GM12872 (cell line): ENCODE measurements around the gene CSGALNACT2.

Source experiments
- CTCF ChIP-seq: IDR thresholded peaks from 3 replicates; pipeline ENCODE4 v1.5.1; 2011; ENCODE audit warnings: low read depth, mild to moderate bottlenecking, low read length, moderate library complexity; ENCODE audit not compliant: insufficient read depth

CSGALNACT2 gene

GRCh38 chr10:43204943-43205671 lies 66.9 kb downstream of the CSGALNACT2 start:
- TF ChIP-seq CTCF, result peak; percentile 94

DNA sequence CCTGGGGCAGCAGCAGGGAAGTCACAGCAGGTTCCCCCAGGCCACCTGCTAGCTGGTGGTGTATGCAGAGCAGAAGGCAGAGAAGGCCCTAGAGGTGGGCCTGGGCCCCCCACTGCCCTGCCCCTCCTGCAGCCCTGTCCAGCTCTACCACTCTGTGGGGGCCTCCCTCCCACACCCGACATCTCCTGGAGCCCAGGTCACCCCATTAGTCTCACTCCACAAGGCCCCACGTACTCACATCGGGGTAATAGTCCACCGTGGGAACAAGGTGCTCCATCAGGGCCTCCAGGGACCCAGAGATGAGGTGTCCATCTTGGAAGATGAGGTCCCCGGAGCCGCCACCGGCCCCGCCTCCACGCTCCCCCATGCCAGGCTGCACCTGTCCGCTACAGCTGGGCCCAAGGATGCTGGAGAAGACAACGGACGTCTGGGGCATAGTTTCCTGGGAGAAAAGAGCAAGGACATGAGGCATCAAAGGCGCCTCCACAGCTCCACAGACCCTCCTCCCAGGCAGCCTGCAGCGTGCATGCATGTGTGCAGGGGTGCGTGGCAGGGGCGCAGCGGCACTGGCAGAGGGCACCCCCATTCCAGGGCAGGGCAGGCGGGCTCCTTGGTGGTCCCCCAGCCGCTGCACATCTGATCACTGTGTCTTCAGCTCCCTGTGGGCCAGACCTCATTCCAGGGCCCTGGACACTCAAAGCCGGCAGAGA lies 67.6 kb downstream of the CSGALNACT2 start:
- no peak for TF ChIP-seq CTCF

DNA sequence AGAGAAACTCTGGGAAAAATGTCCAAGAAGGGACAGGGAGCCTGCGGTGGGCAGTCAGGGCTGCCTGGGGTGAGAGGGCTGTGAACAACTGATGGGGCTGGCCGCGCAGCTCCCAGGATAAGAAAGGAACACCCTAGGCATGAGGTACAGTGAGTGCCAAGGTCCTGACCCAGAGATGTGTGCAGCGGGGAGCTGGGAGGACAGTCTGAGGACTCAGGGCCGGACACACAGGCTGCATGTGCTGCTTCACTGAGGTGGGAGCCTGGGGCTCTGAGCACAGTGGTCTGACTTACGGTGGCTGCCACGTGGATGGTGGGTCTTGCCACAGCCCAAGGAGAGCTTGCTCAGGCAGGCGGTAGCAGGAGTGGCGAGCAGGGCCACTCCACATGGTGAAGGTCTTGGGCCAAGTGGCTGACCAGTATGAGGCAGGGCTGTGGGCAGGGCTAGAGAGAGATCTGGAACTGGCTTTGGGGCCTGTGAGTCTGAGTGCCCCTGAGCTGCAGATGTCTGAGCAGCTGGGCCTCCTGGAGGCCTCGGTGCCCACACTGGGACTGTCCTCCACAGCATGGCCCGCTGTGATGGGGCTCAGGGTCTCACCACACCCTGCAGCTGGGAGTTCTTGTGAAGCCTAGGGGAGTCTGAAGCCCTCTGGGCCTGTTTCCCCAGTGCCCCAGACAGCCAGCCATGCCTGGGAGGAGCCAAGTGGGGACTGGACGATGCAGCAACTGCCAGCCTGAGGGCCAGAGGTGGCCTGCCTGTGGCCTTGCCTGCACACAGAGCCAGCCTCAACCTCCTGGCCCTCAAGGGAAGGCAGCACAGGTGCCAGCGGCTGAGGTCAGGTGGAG lies 68.4 kb downstream of the CSGALNACT2 start:
- TF ChIP-seq CTCF, result no peak

GRCh38 chr10:43208147-43209073 lies 70.2 kb downstream of the CSGALNACT2 start:
- no peak for TF ChIP-seq CTCF

DNA sequence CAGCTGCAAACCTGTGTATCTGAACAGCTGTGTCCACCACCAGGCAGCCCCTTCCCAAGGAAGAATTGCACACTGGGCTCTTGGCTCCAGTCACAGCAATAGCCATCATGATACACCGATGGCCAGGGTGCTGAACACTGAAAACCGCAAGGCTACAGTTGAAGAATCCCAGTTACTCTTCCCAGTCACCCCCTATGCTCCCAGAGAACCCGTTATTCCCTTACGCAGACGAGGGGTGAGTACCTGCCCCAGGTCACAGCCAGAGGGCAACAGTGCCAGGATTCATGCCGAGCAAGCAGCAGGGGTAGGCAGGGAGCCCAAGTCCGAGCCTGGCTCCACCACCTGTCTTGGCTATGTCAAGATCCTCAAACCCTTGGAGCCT lies 70.8 kb downstream of the CSGALNACT2 start:
- TF ChIP-seq CTCF, result no peak

DNA sequence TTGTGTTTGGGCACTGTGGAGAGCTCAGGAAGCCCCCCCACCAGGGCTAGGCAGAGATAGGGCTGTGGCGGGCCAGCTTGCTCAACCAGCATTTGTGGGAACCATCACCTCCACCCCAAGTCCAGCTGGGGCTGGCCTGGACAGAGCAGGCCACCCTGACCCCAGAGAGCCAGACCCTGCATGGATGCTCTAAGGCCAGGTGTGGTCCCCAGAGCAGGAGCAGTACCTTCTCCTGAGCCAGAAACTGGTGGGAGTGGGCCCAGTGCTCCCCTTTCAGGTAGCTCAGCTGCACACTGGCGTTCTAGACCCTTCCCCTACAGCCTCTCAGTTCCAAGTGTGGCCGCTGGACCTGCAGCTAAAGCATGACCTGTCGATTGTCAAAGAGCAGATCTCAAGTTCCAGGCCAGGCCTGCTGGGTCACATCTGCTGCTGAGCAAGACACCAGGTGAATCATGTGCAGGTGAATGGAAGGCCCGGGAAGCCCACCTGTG lies 71.5 kb downstream of the CSGALNACT2 start:
- no peak for TF ChIP-seq CTCF
